ENCODE data around the gene LHX6. TPM values are rescaled to one million over a fixed set of nuclear protein-coding genes. Genes with fewer than 3 reads are reported as not detected.

The LHX6 gene
- polyA plus RNA-seq, 1 donor from 2014 or later, result 0.14 TPM

DNA sequence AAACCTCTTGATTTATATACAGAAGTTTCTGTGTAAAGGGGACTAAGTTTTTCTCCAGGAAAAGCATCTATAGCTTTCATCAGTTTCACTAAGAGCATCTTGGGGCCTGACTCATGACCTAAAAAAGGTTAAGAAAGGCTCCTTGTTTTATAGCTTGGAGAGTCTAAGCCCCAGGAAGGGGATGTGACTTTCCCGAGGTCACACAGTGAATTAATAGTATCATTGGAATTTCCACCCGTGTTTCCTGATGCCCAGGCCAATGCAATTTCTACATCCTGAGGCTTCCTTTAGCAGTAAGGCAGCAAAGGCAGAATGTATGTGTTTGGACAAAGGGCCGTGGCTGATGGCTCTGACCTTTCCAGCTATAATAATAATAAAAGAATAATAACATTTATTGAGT, 60.4 kb downstream of the LHX6 start:
- TF ChIP-seq REST (IDR thresholded peaks at IDR 0.05; ENCODE audit: borderline replicate concordance) (no peak), EP300 (conservative IDR thresholded peaks at IDR 0.05; ENCODE audit: poor library complexity, severe bottlenecking) (no peak), EZH2 (IDR thresholded peaks at IDR 0.05; ENCODE audit: borderline replicate concordance, insufficient read depth, low read length, poor library complexity, severe bottlenecking) (no peak), SMC3 (conservative IDR thresholded peaks at IDR 0.05; ENCODE audit: poor library complexity) (no peak), POLR2AphosphoS5 (IDR thresholded peaks at IDR 0.05) (no peak), MXI1 (conservative IDR thresholded peaks at IDR 0.05; ENCODE audit: poor library complexity, severe bottlenecking) (no peak), RAD21 (conservative IDR thresholded peaks at IDR 0.05) (no peak), TAF1 (IDR thresholded peaks at IDR 0.05; ENCODE audit: low read depth) (no peak)
- TF ChIP-seq, protein P1, sequence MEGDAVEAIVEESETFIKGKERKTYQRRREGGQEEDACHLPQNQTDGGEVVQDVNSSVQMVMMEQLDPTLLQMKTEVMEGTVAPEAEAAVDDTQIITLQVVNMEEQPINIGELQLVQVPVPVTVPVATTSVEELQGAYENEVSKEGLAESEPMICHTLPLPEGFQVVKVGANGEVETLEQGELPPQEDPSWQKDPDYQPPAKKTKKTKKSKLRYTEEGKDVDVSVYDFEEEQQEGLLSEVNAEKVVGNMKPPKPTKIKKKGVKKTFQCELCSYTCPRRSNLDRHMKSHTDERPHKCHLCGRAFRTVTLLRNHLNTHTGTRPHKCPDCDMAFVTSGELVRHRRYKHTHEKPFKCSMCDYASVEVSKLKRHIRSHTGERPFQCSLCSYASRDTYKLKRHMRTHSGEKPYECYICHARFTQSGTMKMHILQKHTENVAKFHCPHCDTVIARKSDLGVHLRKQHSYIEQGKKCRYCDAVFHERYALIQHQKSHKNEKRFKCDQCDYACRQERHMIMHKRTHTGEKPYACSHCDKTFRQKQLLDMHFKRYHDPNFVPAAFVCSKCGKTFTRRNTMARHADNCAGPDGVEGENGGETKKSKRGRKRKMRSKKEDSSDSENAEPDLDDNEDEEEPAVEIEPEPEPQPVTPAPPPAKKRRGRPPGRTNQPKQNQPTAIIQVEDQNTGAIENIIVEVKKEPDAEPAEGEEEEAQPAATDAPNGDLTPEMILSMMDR (IDR thresholded peaks at IDR 0.05; ENCODE audit: poor library complexity, severe bottlenecking), result no peak
- no peaks in the 10 kb centered on the region for H3K9me2 ChIP-seq (ENCODE audit: insufficient read depth, low read length)
- no peak overlapping the region for H3K27ac ChIP-seq (ENCODE audit: low read length)
- H3K4me2 ChIP-seq (ENCODE audit: low read length), result no peak overlapping the region
- no peaks in the 10 kb centered on the region for H3K36me3 ChIP-seq (ENCODE audit: insufficient read depth, low read length)
- no peaks in the 10 kb centered on the region for H3K9me3 ChIP-seq (ENCODE audit: low read length)
- no peak overlapping the region for H3K4me3 ChIP-seq (ENCODE audit: low read length)
- H3F3A ChIP-seq (ENCODE audit: insufficient read depth, low read length, poor library complexity, severe bottlenecking), result no peaks in the 10 kb centered on the region
- H3K79me2 ChIP-seq (replicated peaks; ENCODE audit: insufficient read depth, low read length), result no peaks in the 10 kb centered on the region
- no peak overlapping the region for H3K9ac ChIP-seq (ENCODE audit: low read length)
- no peak overlapping the region for H2AFZ ChIP-seq (ENCODE audit: low read depth, low read length)
- H3K27me3 ChIP-seq (ENCODE audit: insufficient read depth, low read depth, low read length), result no peaks in the 10 kb centered on the region
- no peaks in the 10 kb centered on the region for H4K20me1 ChIP-seq (ENCODE audit: insufficient read depth)

DNA sequence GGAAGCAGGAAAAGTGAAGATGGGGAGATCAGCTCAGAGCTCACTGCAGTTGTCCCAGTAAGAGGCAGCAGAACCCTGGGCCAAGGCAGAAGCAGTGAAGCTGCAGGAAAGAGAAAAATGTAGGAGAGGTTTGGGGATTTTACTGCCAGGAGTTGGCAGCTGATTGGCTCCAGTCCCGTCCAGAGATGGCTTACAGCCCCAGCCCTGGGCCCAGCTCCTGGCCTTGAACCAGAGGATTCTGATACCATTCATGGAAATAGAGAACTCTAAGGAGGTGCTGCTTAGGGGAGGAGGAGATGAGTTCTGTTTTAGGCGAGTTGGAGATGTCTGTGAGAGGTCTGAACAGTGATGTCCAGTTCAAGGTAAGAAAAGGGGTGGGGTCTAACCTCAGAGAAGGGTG, 64.5 kb downstream of the LHX6 start:
- H2AFZ ChIP-seq (ENCODE audit: low read depth, low read length), result no peak overlapping the region
- H3K4me3 ChIP-seq (ENCODE audit: low read length), result no peak overlapping the region
- no peaks in the 10 kb centered on the region for H3K9me2 ChIP-seq (ENCODE audit: insufficient read depth, low read length)
- no peaks in the 10 kb centered on the region for H3K9me3 ChIP-seq (ENCODE audit: low read length)
- H3K27ac ChIP-seq (ENCODE audit: low read length), result no peak overlapping the region
- no peaks in the 10 kb centered on the region for H3K27me3 ChIP-seq (ENCODE audit: insufficient read depth, low read depth, low read length)
- H3K36me3 ChIP-seq (ENCODE audit: insufficient read depth, low read length), result no peaks in the 10 kb centered on the region
- peaks cover 2% of the 10 kb centered on the region for H3K79me2 ChIP-seq (replicated peaks; ENCODE audit: insufficient read depth, low read length)
- TF ChIP-seq REST (IDR thresholded peaks at IDR 0.05; ENCODE audit: borderline replicate concordance) (no peak), RAD21 (conservative IDR thresholded peaks at IDR 0.05) (no peak), POLR2AphosphoS5 (IDR thresholded peaks at IDR 0.05) (no peak)
- TF ChIP-seq, protein P1 (IDR thresholded peaks at IDR 0.05; ENCODE audit: poor library complexity, severe bottlenecking), result no peak
- no peaks in the 10 kb centered on the region for H4K20me1 ChIP-seq (ENCODE audit: insufficient read depth)
- no peaks in the 10 kb centered on the region for H3F3A ChIP-seq (ENCODE audit: insufficient read depth, low read length, poor library complexity, severe bottlenecking)
- no peak overlapping the region for H3K4me2 ChIP-seq (ENCODE audit: low read length)
- no peak overlapping the region for H3K9ac ChIP-seq (ENCODE audit: low read length)
